Measurements from ENCODE around the gene ADGRE3.

- TF ChIP-seq, protein P1, sequence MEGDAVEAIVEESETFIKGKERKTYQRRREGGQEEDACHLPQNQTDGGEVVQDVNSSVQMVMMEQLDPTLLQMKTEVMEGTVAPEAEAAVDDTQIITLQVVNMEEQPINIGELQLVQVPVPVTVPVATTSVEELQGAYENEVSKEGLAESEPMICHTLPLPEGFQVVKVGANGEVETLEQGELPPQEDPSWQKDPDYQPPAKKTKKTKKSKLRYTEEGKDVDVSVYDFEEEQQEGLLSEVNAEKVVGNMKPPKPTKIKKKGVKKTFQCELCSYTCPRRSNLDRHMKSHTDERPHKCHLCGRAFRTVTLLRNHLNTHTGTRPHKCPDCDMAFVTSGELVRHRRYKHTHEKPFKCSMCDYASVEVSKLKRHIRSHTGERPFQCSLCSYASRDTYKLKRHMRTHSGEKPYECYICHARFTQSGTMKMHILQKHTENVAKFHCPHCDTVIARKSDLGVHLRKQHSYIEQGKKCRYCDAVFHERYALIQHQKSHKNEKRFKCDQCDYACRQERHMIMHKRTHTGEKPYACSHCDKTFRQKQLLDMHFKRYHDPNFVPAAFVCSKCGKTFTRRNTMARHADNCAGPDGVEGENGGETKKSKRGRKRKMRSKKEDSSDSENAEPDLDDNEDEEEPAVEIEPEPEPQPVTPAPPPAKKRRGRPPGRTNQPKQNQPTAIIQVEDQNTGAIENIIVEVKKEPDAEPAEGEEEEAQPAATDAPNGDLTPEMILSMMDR (conservative IDR thresholded peaks at IDR 0.05; ENCODE audit: low read depth, low read length) = no peak
- no peak for TF ChIP-seq EZH2 (IDR thresholded peaks at IDR 0.05; ENCODE audit: borderline replicate concordance, low read depth, low read length, poor library complexity, severe bottlenecking)
Observed at GRCh38 chr19:14629557-14629956, 45.1 kb downstream of the ADGRE3 start.
